ENCODE results near the gene PASK. TPM values are rescaled to one million over a fixed set of nuclear protein-coding genes. Genes with fewer than 3 reads are reported as not detected.

PASK gene
- total and polyA plus RNA-seq, 9 of the 15 experiments (the other 6 are each of a cell fraction or from before 2014, with no cell fraction given): 1.5 to 30.3 (median 9.9) TPM

DNA sequence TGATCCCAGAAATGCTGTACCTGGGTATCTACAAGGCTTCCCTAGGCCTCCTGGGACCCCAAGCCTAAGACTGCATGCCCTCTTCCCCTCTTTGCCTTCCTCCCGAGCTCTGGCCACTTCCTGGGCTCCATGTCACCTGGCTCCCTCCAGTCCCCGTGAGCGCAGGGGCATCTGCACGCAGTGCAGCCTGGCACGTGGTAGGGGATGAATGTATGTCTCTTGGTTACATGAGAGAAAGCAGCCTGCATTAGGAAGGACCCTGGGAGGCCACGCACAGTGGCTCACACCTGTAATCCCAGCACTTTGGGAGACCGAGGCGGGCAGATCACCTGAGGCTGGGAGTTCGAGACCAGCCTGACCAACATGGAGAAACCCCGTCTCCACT is 15.8 kb downstream of the PASK start (continued):
- TF ChIP-seq, protein P1, sequence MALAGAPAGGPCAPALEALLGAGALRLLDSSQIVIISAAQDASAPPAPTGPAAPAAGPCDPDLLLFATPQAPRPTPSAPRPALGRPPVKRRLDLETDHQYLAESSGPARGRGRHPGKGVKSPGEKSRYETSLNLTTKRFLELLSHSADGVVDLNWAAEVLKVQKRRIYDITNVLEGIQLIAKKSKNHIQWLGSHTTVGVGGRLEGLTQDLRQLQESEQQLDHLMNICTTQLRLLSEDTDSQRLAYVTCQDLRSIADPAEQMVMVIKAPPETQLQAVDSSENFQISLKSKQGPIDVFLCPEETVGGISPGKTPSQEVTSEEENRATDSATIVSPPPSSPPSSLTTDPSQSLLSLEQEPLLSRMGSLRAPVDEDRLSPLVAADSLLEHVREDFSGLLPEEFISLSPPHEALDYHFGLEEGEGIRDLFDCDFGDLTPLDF (CRISPR knock-in tag; IDR thresholded peaks at IDR 0.05): no peak
- TF ChIP-seq POLR3A (IDR thresholded peaks at IDR 0.05; ENCODE audit: borderline replicate concordance, extremely low read depth, insufficient read depth, insufficient read length) (no peak), ETV5 (CRISPR knock-in tag; IDR thresholded peaks at IDR 0.05; ENCODE audit: low read depth) (no peak), ZNF274 (IDR thresholded peaks at IDR 0.05; ENCODE audit: borderline replicate concordance, low read depth, low read length) (no peak), ZNF253 (CRISPR knock-in tag; conservative IDR thresholded peaks at IDR 0.05) (no peak)

GRCh38 chr2:241132538-241133435 is 16.5 kb downstream of the PASK start:
- H3K4me1 ChIP-seq (replicated peaks in 1 of 2; ENCODE audit: control insufficient read depth in 2 of 2, insufficient read depth in 2 of 2, low read length in 2 of 2): 0 out of 5 replicates have a peak, but pooled peaks cover 0 to 3% of the 10 kb centered on the region in 2 experiments
- H4K20me1 ChIP-seq (replicated peaks; ENCODE audit: control insufficient read depth, insufficient read depth, low read length): no peaks in the 10 kb centered on the region
- no peaks in the 10 kb centered on the region for H3K9me3 ChIP-seq (replicated peaks; ENCODE audit: control insufficient read depth, insufficient read depth, low read depth, low read length)
- H3K27me3 ChIP-seq (ENCODE audit: control insufficient read depth in 2 of 2, insufficient read depth in 2 of 2, low read length in 2 of 2): no peaks in the 10 kb centered on the region
- no TSS peak for BruUV-seq (replicated peaks)
- CTCF ChIA-PET (ENCODE audit: low intra/inter-chr PET ratio): no interaction called here
- H3K79me2 ChIP-seq (ENCODE audit: control insufficient read depth, insufficient read depth, low read length): no peaks in the 10 kb centered on the region
- POLR2A ChIA-PET: interaction anchor here (1.0 kb wide), 1 partner anchor 18 kb away, joined by 3 read pairs; the partner anchor contains the start of gene PPP1R7
- ATAC-seq: no peak
- WGBS (ENCODE audit: insufficient coverage, low coverage, missing lambda C conversion rate): 83% methylated on average over 10 of the region's 14 CpGs
- no peak overlapping the region for H3K4me3 ChIP-seq
- H3K36me3 ChIP-seq (ENCODE audit: control insufficient read depth, insufficient read depth, low read length): peaks cover 13% of the 10 kb centered on the region; the same call in 1 of the 3 replicates
- no peak overlapping the region for H2AFZ ChIP-seq (ENCODE audit: low read depth, low read length)
- no peaks in the 10 kb centered on the region for H3K9me1 ChIP-seq (ENCODE audit: control insufficient read depth, insufficient read depth, low read length)
- no peak overlapping the region; the same call in 2 of the 3 replicates for H3K27ac ChIP-seq (ENCODE audit: extremely low read depth, low read depth, low read length)
- H3K9ac ChIP-seq (ENCODE audit: insufficient read depth in 1 of 2, low read depth in 2 of 2, low read length in 2 of 2): no peak overlapping the region; a peak in 1 of 4 replicates
- no peak for DNase-seq (ENCODE audit: extremely low read depth in 1 of 4, low spot score in 3 of 4)
- no peak for FAIRE-seq
- intact Hi-C loops (cut with micrococcal nuclease) (no loop called here), in situ Hi-C loops (cut with MboI) (no loop called here)
- H3K4me2 ChIP-seq (ENCODE audit: insufficient read depth, low read length): no peak overlapping the region
- TF ChIP-seq ZNF175 (CRISPR knock-in tag; IDR thresholded peaks at IDR 0.05; ENCODE audit: low read depth): no peak
- TF ChIP-seq MEF2D (tag; conservative IDR thresholded peaks at IDR 0.05; ENCODE audit: low read depth): no peak
- no peak for TF ChIP-seq DDX20 (tag; IDR thresholded peaks at IDR 0.05; ENCODE audit: low read depth)
- TF ChIP-seq FOSL1 (tag; conservative IDR thresholded peaks at IDR 0.05): no peak
- TF ChIP-seq GMEB1 (CRISPR knock-in tag; IDR thresholded peaks at IDR 0.05): no peak
- TF ChIP-seq GABPA (tag; conservative IDR thresholded peaks at IDR 0.05; ENCODE audit: low read depth): no peak
- no peak for TF ChIP-seq GATA2 (CRISPR knock-in tag; IDR thresholded peaks at IDR 0.05)
- TF ChIP-seq ZNF57 (CRISPR knock-in tag; IDR thresholded peaks at IDR 0.05): no peak
- no peak for TF ChIP-seq XRCC3 (IDR thresholded peaks at IDR 0.05)
- TF ChIP-seq MTF1 (CRISPR knock-in tag; IDR thresholded peaks at IDR 0.05; ENCODE audit: borderline replicate concordance): no peak
- no peak for TF ChIP-seq RBFOX2 (IDR thresholded peaks at IDR 0.05; ENCODE audit: low read depth, low read length)
- TF ChIP-seq CSDE1 (IDR thresholded peaks at IDR 0.05): no peak
